Measurements from ENCODE around the gene THSD7A. TPM values are rescaled to one million over a fixed set of nuclear protein-coding genes. Genes with fewer than 3 reads are reported as not detected.

Gene THSD7A
- total and polyA plus RNA-seq, 2 of the 4 experiments (the other 2 are of a cell fraction) = 0.02 to 0.18 TPM

- Histone ChIP-seq H2AFZ (replicated peaks; ENCODE audit: low read length, poor library complexity) (no peak overlapping the region), H2BK20ac (ENCODE audit: low read depth, low read length) (no peak overlapping the region), H3K9me1 (ENCODE audit: insufficient read depth, low read length) (no peaks in the 10 kb centered on the region), H4K5ac (ENCODE audit: low read depth, low read length) (no peak overlapping the region), H2BK5ac (ENCODE audit: low read depth, low read length, poor library complexity, severe bottlenecking) (no peak overlapping the region), H3K36me3 (ENCODE audit: control insufficient read depth, insufficient read depth, low read length) (no peaks in the 10 kb centered on the region), H3K4me2 (ENCODE audit: low read depth, low read length) (no peak overlapping the region), H2AK5ac (ENCODE audit: low read depth, low read length) (no peak overlapping the region), H3K23ac (ENCODE audit: low read depth, low read length) (no peak overlapping the region), H3K56ac (ENCODE audit: extremely low read depth, insufficient read depth, low read length) (no peak overlapping the region), H4K91ac (ENCODE audit: insufficient read depth, low read depth, low read length) (no peak overlapping the region), H2BK15ac (ENCODE audit: low read depth, low read length) (no peak overlapping the region), H2AK9ac (replicated peaks; ENCODE audit: low read depth, low read length, poor library complexity) (no peak overlapping the region), H4K20me1 (ENCODE audit: insufficient read depth, low read length) (no peaks in the 10 kb centered on the region), H3K18ac (ENCODE audit: low read depth, low read length) (no peak overlapping the region), H3K4me1 (ENCODE audit: control insufficient read depth, insufficient read depth, low read length) (no peaks in the 10 kb centered on the region), H3K79me1 (ENCODE audit: low read depth in 1 of 2, low read length in 2 of 2) (no peaks in the 10 kb centered on the region), H3K9ac (ENCODE audit: low read depth, low read length) (no peak overlapping the region), H2BK120ac (ENCODE audit: low read depth, low read length) (no peak overlapping the region), H3K14ac (replicated peaks; ENCODE audit: low read depth, low read length) (no peak overlapping the region), H3K4me3 (ENCODE audit: insufficient read depth, low read depth, low read length) (no peak overlapping the region), H3K4ac (ENCODE audit: low read depth, low read length) (no peak overlapping the region), H4K8ac (ENCODE audit: low read depth in 2 of 2, low read length in 2 of 2) (no peak overlapping the region), H3K9me3 (ENCODE audit: control insufficient read depth, insufficient read depth, low read length) (no peaks in the 10 kb centered on the region; the same call in 1 of the 2 replicates), H3K27me3 (ENCODE audit: control insufficient read depth, insufficient read depth, low read length) (no peaks in the 10 kb centered on the region), H3K27ac (ENCODE audit: insufficient read depth, low read length) (no peak overlapping the region)
- dilution Hi-C loops (cut with HindIII; ENCODE audit: low sequenced_read_pairs, unreplicated experiment) (no loop called here), in situ Hi-C loops (cut with MboI; ENCODE audit: low sequenced_read_pairs) (no loop called here), intact Hi-C loops (cut with micrococcal nuclease) (no loop called here)
- POLR2A ChIA-PET (ENCODE audit: unreplicated experiment) = no interaction called here
- WGBS, 2 experiments (ENCODE audit: extremely low coverage in 2 of 2, insufficient read length in 1 of 2) = 80% methylated on average over 1 of the region's 2 CpGs; no CpG with 5 or more reads in 1 of the 2 experiments
- TF ChIP-seq USF2 (IDR thresholded peaks at IDR 0.05; ENCODE audit: low read depth, low read length) (no peak), CTCF (conservative IDR thresholded peaks at IDR 0.05; ENCODE audit: low read depth, low read length) (no peak), CHD1 (IDR thresholded peaks at IDR 0.05; ENCODE audit: low read depth, low read length) (no peak), BHLHE40 (IDR thresholded peaks at IDR 0.05; ENCODE audit: low read depth, low read length) (no peak), MXI1 (IDR thresholded peaks at IDR 0.05; ENCODE audit: borderline replicate concordance, low read depth, low read length) (no peak), NFE2L2 (IDR thresholded peaks at IDR 0.05; ENCODE audit: low read depth, low read length) (no peak), POLR2A (IDR thresholded peaks at IDR 0.05; ENCODE audit: low read depth, low read length) (no peak), MAZ (IDR thresholded peaks at IDR 0.05; ENCODE audit: borderline replicate concordance, low read depth, low read length) (no peak), SMC3 (IDR thresholded peaks at IDR 0.05; ENCODE audit: low read depth, low read length) (no peak), RCOR1 (IDR thresholded peaks at IDR 0.05; ENCODE audit: insufficient replicate concordance, low read length) (no peak), MAFK (IDR thresholded peaks at IDR 0.05; ENCODE audit: low read depth, low read length) (no peak), ELK1 (IDR thresholded peaks at IDR 0.05; ENCODE audit: borderline replicate concordance, low read depth, low read length) (no peak)
- CTCF ChIA-PET = no interaction called here
- DNase-seq (no peak), ATAC-seq (ENCODE audit: low read depth) (no peak)
- BruUV-seq (replicated peaks) = no TSS peak
Observed at GRCh38 chr7:11615174-11615573, 216.8 kb downstream of the THSD7A start.

All from IMR-90 (cell line).